Karpas-422 (cell line): Measurements from ENCODE around the gene GPR135. TPM values are rescaled to one million over a fixed set of nuclear protein-coding genes. Genes with fewer than 3 reads are reported as not detected.

Experiments
- DNase-seq: peaks from one replicate; pipeline ENCODE4 v3.0.0-alpha.2; 2015
- H2AFZ ChIP-seq: fragments of 200-600 bp; sonication (generic); 2 replicates; pipeline ENCODE4 v1.6.1; 2014; ENCODE audit warnings: antibody characterized with exemption, low read length, mixed read lengths
- H3K27ac ChIP-seq: fragments of 200-600 bp; sonication (generic); 2 replicates; pipeline ENCODE4 v1.5.1; 2014; ENCODE audit warnings: mild to moderate bottlenecking, low read length, moderate library complexity
- H3K27me3 ChIP-seq: fragments of 200-600 bp; sonication (generic); 2 replicates; pipeline ENCODE4 v1.6.1; 2014; ENCODE audit warnings: low read length, mixed read lengths
- H3K36me3 ChIP-seq: fragments of 200-600 bp; sonication (generic); 2 replicates; pipeline ENCODE4 v1.6.1; 2014; ENCODE audit warnings: low read length, mixed read lengths; ENCODE audit not compliant: insufficient read depth
- H3K4me1 ChIP-seq: fragments of 200-600 bp; sonication (generic); 2 replicates; pipeline ENCODE4 v1.6.1; 2014; ENCODE audit warnings: mild to moderate bottlenecking, low read length, mixed read lengths
- H3K4me2 ChIP-seq: fragments of 200-600 bp; sonication (generic); 2 replicates; pipeline ENCODE4 v1.6.1; 2014; ENCODE audit warnings: low read length, low read depth, mild to moderate bottlenecking; ENCODE audit not compliant: poor library complexity, severe bottlenecking
- H3K4me3 ChIP-seq: fragments of 200-600 bp; sonication (generic); 2 replicates; pipeline ENCODE4 v1.5.1; 2014; ENCODE audit warnings: mild to moderate bottlenecking, antibody characterized with exemption, low read length, mixed read lengths
- H3K79me2 ChIP-seq: fragments of 200-600 bp; sonication (generic); 2 replicates; pipeline ENCODE4 v1.6.1; 2014; ENCODE audit warnings: mild to moderate bottlenecking, low read length, mixed read lengths
- H3K9ac ChIP-seq: fragments of 200-600 bp; sonication (generic); 2 replicates; pipeline ENCODE4 v1.6.0; 2014; ENCODE audit warnings: low read length
- H3K9me2 ChIP-seq: fragments of 200-600 bp; sonication (generic), shearing (Covaris generic); replicated peaks from 2 replicates; pipeline ENCODE4 v1.6.0; 2014; ENCODE audit warnings: mild to moderate bottlenecking, low read length, moderate library complexity; ENCODE audit not compliant: insufficient read depth
- H3K9me3 ChIP-seq: fragments of 300-700, 200-600 bp; sonication (generic); 2 replicates; pipeline ENCODE4 v1.6.1; 2014; ENCODE audit warnings: low read length, mixed read lengths
- H4K20me1 ChIP-seq: fragments of 200-600 bp; sonication (generic); 2 replicates; pipeline ENCODE4 v1.6.1; 2014; ENCODE audit warnings: mild to moderate bottlenecking, antibody characterized with exemption, low read length, low read depth; ENCODE audit not compliant: insufficient read depth
- total RNA-seq: library from RNA; depleted of rRNA; stranded (reverse); fragments of >200 nt; shearing (Covaris generic); gene quantifications from 2 replicates; pipeline ENCODE4 v1.2.3, GENCODE V29; 2014; ENCODE audit warnings: low replicate concordance

The GPR135 gene
- total RNA-seq, 1 experiment from 2014 or later, result 6.7 TPM

- H3K4me1 ChIP-seq, result peaks cover 51% of the 10 kb centered on the region
Observed at GRCh38 chr14:59482541-59483331, 17.6 kb upstream of the GPR135 start.

GRCh38 chr14:59481871-59482540, 16.8 kb upstream of the GPR135 start:
- peak overlapping the region; percentile 80 for H3K4me3 ChIP-seq
- H3K27ac ChIP-seq, result no peak overlapping the region
- H3K27me3 ChIP-seq, result no peaks in the 10 kb centered on the region
- no peaks in the 10 kb centered on the region for H3K9me3 ChIP-seq
- H2AFZ ChIP-seq, result no peak overlapping the region
- H3K79me2 ChIP-seq, result peaks cover 94% of the 10 kb centered on the region
- H3K4me1 ChIP-seq, result peaks cover 51% of the 10 kb centered on the region
- DNase-seq, result no peak
- peaks cover 21% of the 10 kb centered on the region for H3K36me3 ChIP-seq
- no peaks in the 10 kb centered on the region for H3K9me2 ChIP-seq
- peak overlapping the region; percentile 88 for H3K4me2 ChIP-seq
- H3K9ac ChIP-seq, result peak overlapping the region; percentile 95
- peaks cover 5% of the 10 kb centered on the region; the same call in 1 of the 2 replicates for H4K20me1 ChIP-seq

More at GRCh38 chr14:59482541-59483331, 17.6 kb upstream of the GPR135 start:
- Histone ChIP-seq H3K27ac (peak overlapping the region; percentile 58), H3K27me3 (no peaks in the 10 kb centered on the region), H3K4me3 (peak overlapping the region; percentile 80), H3K36me3 (peaks cover 21% of the 10 kb centered on the region), H3K9me2 (no peaks in the 10 kb centered on the region), H3K79me2 (peaks cover 93% of the 10 kb centered on the region), H4K20me1 (peaks cover 5% of the 10 kb centered on the region; the same call in 1 of the 2 replicates), H3K4me2 (peak overlapping the region; percentile 88), H3K9me3 (no peaks in the 10 kb centered on the region), H3K9ac (peak overlapping the region; percentile 95), H2AFZ (no peak overlapping the region)
- DNase-seq, result peak; percentile 64

GRCh38 chr14:59481407-59481806, 16.2 kb upstream of the GPR135 start:
- H3K27me3 ChIP-seq, result no peaks in the 10 kb centered on the region
- peaks cover 94% of the 10 kb centered on the region for H3K79me2 ChIP-seq
- peaks cover 25% of the 10 kb centered on the region for H3K36me3 ChIP-seq
- peaks cover 49% of the 10 kb centered on the region for H3K4me1 ChIP-seq
- no peaks in the 10 kb centered on the region for H3K9me2 ChIP-seq
- peaks cover 5% of the 10 kb centered on the region; the same call in 1 of the 2 replicates for H4K20me1 ChIP-seq
- no peak overlapping the region for H2AFZ ChIP-seq
- H3K4me2 ChIP-seq, result peak overlapping the region; percentile 88
- DNase-seq, result no peak
- peak overlapping the region; percentile 80 for H3K4me3 ChIP-seq
- no peak overlapping the region for H3K27ac ChIP-seq
- H3K9ac ChIP-seq, result 0 out of 2 replicates have a peak overlapping the region, but pooled peaks have one; percentile 3
- H3K9me3 ChIP-seq, result no peaks in the 10 kb centered on the region

GRCh38 chr14:59480166-59480565, 15.0 kb upstream of the GPR135 start:
- no peaks in the 10 kb centered on the region for H3K9me3 ChIP-seq
- peak overlapping the region; percentile 88 for H3K4me2 ChIP-seq
- no peaks in the 10 kb centered on the region for H3K27me3 ChIP-seq
- peaks cover 37% of the 10 kb centered on the region for H3K36me3 ChIP-seq
- H3K4me3 ChIP-seq, result no peak overlapping the region
- H2AFZ ChIP-seq, result no peak overlapping the region
- H3K27ac ChIP-seq, result no peak overlapping the region
- H3K9ac ChIP-seq, result no peak overlapping the region
- no peaks in the 10 kb centered on the region for H3K9me2 ChIP-seq
- DNase-seq, result no peak
- peaks cover 37% of the 10 kb centered on the region for H3K4me1 ChIP-seq
- peaks cover 89% of the 10 kb centered on the region for H3K79me2 ChIP-seq
- peaks cover 5% of the 10 kb centered on the region; the same call in 1 of the 2 replicates for H4K20me1 ChIP-seq

- H3K9me3 ChIP-seq, result no peaks in the 10 kb centered on the region
- no peaks in the 10 kb centered on the region for H3K9me2 ChIP-seq
- DNase-seq, result no peak
- H3K79me2 ChIP-seq, result peaks cover 83% of the 10 kb centered on the region
- H3K36me3 ChIP-seq, result peaks cover 52% of the 10 kb centered on the region
- H2AFZ ChIP-seq, result no peak overlapping the region
- H3K9ac ChIP-seq, result no peak overlapping the region
- no peak overlapping the region for H3K27ac ChIP-seq
- no peak overlapping the region for H3K4me3 ChIP-seq
- no peak overlapping the region for H3K4me2 ChIP-seq
- peaks cover 5% of the 10 kb centered on the region; the same call in 1 of the 2 replicates for H4K20me1 ChIP-seq
- H3K27me3 ChIP-seq, result no peaks in the 10 kb centered on the region
- H3K4me1 ChIP-seq, result peaks cover 37% of the 10 kb centered on the region
Observed at GRCh38 chr14:59478540-59478939, 13.4 kb upstream of the GPR135 start.

- Histone ChIP-seq H3K4me3 (no peak overlapping the region), H3K4me2 (no peak overlapping the region), H3K9me2 (no peaks in the 10 kb centered on the region), H4K20me1 (no peaks in the 10 kb centered on the region), H2AFZ (no peak overlapping the region), H3K9ac (no peak overlapping the region), H3K9me3 (no peaks in the 10 kb centered on the region), H3K36me3 (peaks cover 78% of the 10 kb centered on the region), H3K79me2 (peaks cover 57% of the 10 kb centered on the region), H3K4me1 (peaks cover 10% of the 10 kb centered on the region), H3K27me3 (no peaks in the 10 kb centered on the region), H3K27ac (no peak overlapping the region)
- no peak for DNase-seq
Observed at GRCh38 chr14:59475709-59476108, 10.5 kb upstream of the GPR135 start.

GRCh38 chr14:59474172-59474571, 9.0 kb upstream of the GPR135 start:
- Histone ChIP-seq H3K36me3 (peaks cover 85% of the 10 kb centered on the region), H3K9ac (no peak overlapping the region), H2AFZ (no peak overlapping the region), H3K4me2 (no peak overlapping the region), H3K4me1 (0 out of 2 replicates have a peak, but pooled peaks cover 2% of the 10 kb centered on the region), H3K79me2 (peaks cover 43% of the 10 kb centered on the region), H3K9me2 (no peaks in the 10 kb centered on the region), H3K27me3 (no peaks in the 10 kb centered on the region), H4K20me1 (no peaks in the 10 kb centered on the region), H3K9me3 (no peaks in the 10 kb centered on the region), H3K4me3 (no peak overlapping the region), H3K27ac (no peak overlapping the region)
- DNase-seq, result no peak
